KMS-11 (cell line): ENCODE results near the gene CTDNEP1.

Experiments
- H2AFZ ChIP-seq: fragments of 200-600 bp; sonication (generic); 2 replicates; pipeline ENCODE4 v1.6.1; 2016; ENCODE audit warnings: antibody characterized with exemption, mixed run types, low read depth
- H3K27ac ChIP-seq: fragments of 200-600 bp; sonication (generic); 2 replicates; pipeline ENCODE4 v1.6.1; 2016; ENCODE audit warnings: mild to moderate bottlenecking, mixed run types
- H3K27me3 ChIP-seq: fragments of 200-600 bp; sonication (generic); 2 replicates; pipeline ENCODE4 v1.6.1; 2017; ENCODE audit warnings: mild to moderate bottlenecking, low read depth, mixed run types, moderate library complexity; ENCODE audit not compliant: insufficient read depth
- H3K36me3 ChIP-seq: fragments of 200-600 bp; sonication (generic); 2 replicates; pipeline ENCODE4 v1.6.1; 2017; ENCODE audit warnings: mild to moderate bottlenecking, mixed run types; ENCODE audit not compliant: insufficient read depth
- H3K4me1 ChIP-seq: fragments of 200-600 bp; sonication (generic); 2 replicates; pipeline ENCODE4 v1.6.1; 2016; ENCODE audit warnings: mild to moderate bottlenecking, low read depth, mixed run types; ENCODE audit not compliant: poor library complexity, severe bottlenecking
- H3K4me2 ChIP-seq: fragments of 200-600 bp; sonication (generic); 2 replicates; pipeline ENCODE4 v1.7.0; 2016; ENCODE audit warnings: mild to moderate bottlenecking, mixed run types
- H3K4me3 ChIP-seq: fragments of 200-600 bp; sonication (generic); IDR thresholded peaks from 2 replicates; pipeline ENCODE4 v1.6.1; 2017; ENCODE audit warnings: low read depth, low read length, mixed read lengths; ENCODE audit not compliant: insufficient read depth
- H3K79me2 ChIP-seq: fragments of 200-600 bp; sonication (generic); 2 replicates; pipeline ENCODE4 v1.6.1; 2016; ENCODE audit warnings: low read depth, mixed run types; ENCODE audit not compliant: insufficient read depth
- H3K9ac ChIP-seq: fragments of 200-600 bp; sonication (generic); 2 replicates; pipeline ENCODE4 v1.6.1; 2016; ENCODE audit warnings: mild to moderate bottlenecking, mixed run types
- H4K20me1 ChIP-seq: fragments of 200-600 bp; sonication (generic); 2 replicates; pipeline ENCODE4 v1.6.1; 2016; ENCODE audit warnings: mild to moderate bottlenecking, mixed run types; ENCODE audit not compliant: insufficient read depth
- TF ChIP-seq, protein P1 (sequence below): fragments of 200-600 bp; sonication (generic); conservative IDR thresholded peaks from 2 replicates; pipeline ENCODE4 v1.6.1; 2017; ENCODE audit warnings: low read depth, mild to moderate bottlenecking, antibody characterized with exemption, low read length, moderate library complexity, mixed read lengths

The CTDNEP1 gene

GRCh38 chr17:7224661-7225111 lies 26.8 kb downstream of the CTDNEP1 start:
- Histone ChIP-seq H3K79me2 (no peaks in the 10 kb centered on the region), H3K4me1 (no peaks in the 10 kb centered on the region), H3K9ac (no peak overlapping the region), H3K36me3 (no peaks in the 10 kb centered on the region), H4K20me1 (no peaks in the 10 kb centered on the region), H3K27ac (no peak overlapping the region), H2AFZ (no peak overlapping the region), H3K27me3 (no peaks in the 10 kb centered on the region), H3K4me3 (no peak overlapping the region), H3K4me2 (no peak overlapping the region)
- TF ChIP-seq, protein P1, sequence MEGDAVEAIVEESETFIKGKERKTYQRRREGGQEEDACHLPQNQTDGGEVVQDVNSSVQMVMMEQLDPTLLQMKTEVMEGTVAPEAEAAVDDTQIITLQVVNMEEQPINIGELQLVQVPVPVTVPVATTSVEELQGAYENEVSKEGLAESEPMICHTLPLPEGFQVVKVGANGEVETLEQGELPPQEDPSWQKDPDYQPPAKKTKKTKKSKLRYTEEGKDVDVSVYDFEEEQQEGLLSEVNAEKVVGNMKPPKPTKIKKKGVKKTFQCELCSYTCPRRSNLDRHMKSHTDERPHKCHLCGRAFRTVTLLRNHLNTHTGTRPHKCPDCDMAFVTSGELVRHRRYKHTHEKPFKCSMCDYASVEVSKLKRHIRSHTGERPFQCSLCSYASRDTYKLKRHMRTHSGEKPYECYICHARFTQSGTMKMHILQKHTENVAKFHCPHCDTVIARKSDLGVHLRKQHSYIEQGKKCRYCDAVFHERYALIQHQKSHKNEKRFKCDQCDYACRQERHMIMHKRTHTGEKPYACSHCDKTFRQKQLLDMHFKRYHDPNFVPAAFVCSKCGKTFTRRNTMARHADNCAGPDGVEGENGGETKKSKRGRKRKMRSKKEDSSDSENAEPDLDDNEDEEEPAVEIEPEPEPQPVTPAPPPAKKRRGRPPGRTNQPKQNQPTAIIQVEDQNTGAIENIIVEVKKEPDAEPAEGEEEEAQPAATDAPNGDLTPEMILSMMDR = no peak

DNA sequence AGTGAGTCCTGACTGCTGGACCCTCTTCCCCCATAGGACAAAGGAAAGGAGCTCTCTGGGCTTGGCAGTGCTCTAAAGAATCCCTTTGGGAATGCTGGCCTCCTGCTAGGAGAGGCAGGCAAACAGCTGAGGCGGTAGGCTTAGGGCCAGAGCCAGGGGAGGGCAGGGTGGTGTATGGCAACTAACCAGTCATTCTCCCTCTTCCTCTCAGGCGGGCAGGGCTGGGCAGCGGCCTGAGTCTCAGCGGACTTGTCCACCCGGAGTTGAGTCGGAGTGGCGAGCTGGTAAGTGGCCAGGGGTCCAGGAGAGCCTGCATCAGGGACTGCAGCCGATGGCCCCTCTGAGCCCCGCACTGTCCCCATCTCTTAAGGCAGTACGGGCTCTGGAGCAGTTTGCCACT lies 27.4 kb downstream of the CTDNEP1 start:
- Histone ChIP-seq H3K79me2 (no peaks in the 10 kb centered on the region), H2AFZ (no peak overlapping the region), H3K27me3 (no peaks in the 10 kb centered on the region), H3K4me2 (no peak overlapping the region), H4K20me1 (no peaks in the 10 kb centered on the region), H3K9ac (no peak overlapping the region), H3K4me3 (no peak overlapping the region), H3K27ac (no peak overlapping the region), H3K4me1 (no peaks in the 10 kb centered on the region), H3K36me3 (no peaks in the 10 kb centered on the region)
- TF ChIP-seq, protein P1 = no peak

DNA sequence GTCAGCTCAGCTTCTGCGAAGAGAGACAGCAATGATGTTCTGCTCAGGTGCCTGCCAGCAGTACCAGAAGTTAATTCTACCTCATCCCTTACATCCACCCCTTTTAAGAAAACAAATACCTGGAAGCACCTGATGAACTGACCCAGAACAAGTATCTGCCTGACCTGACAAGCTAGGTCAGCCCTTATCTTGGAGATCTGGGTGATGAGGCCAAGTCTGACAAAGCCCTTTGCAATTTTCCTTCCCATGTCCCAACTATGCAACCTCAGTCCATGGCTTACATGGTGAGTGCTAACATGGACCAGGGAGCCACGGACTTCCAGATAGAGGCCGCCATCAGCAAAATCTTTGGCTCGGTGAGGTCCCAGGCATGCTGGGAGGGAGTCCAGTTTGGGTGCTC lies 28.2 kb downstream of the CTDNEP1 start:
- Histone ChIP-seq H3K36me3 (no peaks in the 10 kb centered on the region), H3K4me1 (no peaks in the 10 kb centered on the region), H3K27me3 (no peaks in the 10 kb centered on the region), H3K4me2 (no peak overlapping the region), H3K4me3 (no peak overlapping the region), H3K27ac (no peak overlapping the region), H4K20me1 (no peaks in the 10 kb centered on the region), H3K79me2 (no peaks in the 10 kb centered on the region), H3K9ac (no peak overlapping the region), H2AFZ (no peak overlapping the region)
- TF ChIP-seq, protein P1 = no peak

DNA sequence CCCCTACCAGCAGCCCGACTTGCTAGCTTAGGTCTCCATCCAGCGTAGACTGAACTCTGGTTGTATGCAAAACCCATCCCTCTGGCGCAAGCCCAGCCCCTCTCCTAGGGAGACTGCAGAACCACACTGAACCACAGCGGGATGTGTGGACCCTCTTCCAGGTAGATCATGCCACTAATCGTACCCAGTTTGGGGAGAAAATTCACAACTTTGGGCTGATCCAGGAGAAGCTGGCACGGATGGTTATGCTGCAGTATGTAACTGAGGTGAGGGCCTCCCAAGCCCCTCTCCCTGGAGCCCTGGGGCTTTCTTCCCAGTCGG lies 28.6 kb downstream of the CTDNEP1 start:
- no peaks in the 10 kb centered on the region for H4K20me1 ChIP-seq
- no peak overlapping the region for H3K9ac ChIP-seq
- no peak overlapping the region for H2AFZ ChIP-seq

More for the DNA sequence above, 28.6 kb downstream of the CTDNEP1 start:
- no peaks in the 10 kb centered on the region for H3K27me3 ChIP-seq
- TF ChIP-seq, protein P1 = no peak
- H3K79me2 ChIP-seq = no peaks in the 10 kb centered on the region
- no peak overlapping the region for H3K27ac ChIP-seq
- H3K4me3 ChIP-seq = no peak overlapping the region
- no peaks in the 10 kb centered on the region for H3K4me1 ChIP-seq
- no peak overlapping the region for H3K4me2 ChIP-seq
- H3K36me3 ChIP-seq = no peaks in the 10 kb centered on the region
